Activated CD8-positive, alpha-beta memory T cell treated with anti-CD3 and anti-CD28 coated beads, Interleukin-2, amount 50 U/mL, for 1 hour (primary cell): ENCODE results near the gene ECM1.

Source experiments
- DNase-seq: peaks from one replicate; pipeline ENCODE4 v3.0.0-alpha.2; 2020; ENCODE audit errors: extremely low read depth

Gene ECM1

DNA sequence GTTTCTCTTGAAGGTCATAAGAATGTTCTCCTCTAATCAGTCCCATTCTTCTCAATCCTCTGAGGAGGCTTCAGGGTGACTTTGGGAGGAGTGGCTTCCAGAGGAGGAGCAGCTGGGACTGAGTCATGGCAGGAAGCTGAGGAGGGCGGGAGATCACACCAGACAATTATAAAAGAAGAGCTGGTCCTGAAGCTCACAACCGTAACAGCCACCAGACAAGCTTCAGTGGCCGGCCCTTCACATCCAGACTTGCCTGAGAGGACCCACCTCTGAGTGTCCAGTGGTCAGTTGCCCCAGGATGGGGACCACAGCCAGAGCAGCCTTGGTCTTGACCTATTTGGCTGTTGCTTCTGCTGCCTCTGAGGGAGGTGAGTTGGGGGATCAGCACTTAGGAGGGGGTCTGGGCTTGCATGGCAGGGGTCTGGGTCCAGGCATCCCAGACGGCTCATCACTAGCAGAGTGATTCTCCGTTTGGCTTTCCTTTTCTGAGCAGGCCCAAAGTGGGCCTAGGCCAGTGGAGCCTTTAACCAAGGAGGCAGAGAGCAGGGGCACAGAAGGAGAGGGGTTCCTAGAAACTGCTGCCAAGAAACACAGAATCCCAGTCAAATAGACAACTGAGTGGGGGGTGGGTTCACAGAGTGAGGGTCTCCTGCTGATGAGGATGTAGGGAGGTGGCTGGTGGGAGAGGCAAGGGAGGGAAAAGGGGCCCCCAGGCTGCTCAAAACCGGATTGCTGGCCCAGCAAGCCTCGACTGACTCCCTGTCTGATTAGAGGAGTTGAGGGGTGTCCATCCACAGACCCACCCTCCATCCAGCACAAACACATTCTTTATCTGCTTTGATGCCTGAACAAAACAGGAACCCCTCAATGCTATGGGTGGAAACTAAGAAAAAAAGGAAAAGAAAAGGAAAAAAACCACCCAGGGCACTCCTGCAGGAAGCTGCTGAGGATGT lies at the start of gene ECM1:
TSS of gene ECM1 (plus strand) at position 198 of the 953 bp plus-strand sequence. CDS start at position 299, 101 bp downstream.
- DNase-seq = no peak

DNA sequence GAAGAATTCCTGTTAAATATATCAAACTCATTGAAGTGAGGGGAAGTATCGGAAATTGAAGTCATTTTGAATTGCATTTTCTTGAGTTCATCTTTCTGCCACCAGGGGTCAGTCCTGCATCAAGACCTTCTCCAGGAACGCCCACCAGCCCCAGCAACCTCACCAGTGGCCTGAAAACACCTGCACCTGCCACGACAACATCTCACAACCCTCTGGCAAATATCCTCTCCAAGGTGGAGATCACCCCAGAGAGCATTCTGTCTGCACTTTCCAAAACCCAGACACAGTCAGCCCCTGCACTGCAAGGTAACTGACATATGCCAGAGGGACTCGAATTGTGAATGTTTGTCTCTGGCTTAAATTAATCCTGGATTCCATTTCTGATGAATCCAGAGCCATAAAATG lies 43.5 kb upstream of the ECM1 start:
- peak; percentile 45 for DNase-seq

DNA sequence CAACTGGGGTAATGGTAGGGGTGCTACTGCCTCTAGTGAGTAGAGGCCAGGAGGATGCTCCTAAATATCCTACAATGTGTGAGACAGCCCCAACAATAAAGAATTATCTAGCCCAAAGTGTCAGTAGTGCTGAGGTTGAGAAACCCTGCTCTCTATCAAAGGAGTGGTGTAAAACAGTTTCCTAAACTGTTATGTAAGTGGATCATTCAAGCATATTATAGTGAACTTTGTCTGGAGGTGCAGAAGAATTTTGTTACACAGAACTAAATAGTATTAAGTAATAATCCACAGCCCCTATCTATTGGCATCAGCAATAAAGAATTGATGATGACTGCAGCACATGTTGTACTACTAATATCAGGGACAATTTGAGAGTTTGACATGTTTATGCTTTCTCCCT lies 40.9 kb upstream of the ECM1 start:
- DNase-seq = no peak

DNA sequence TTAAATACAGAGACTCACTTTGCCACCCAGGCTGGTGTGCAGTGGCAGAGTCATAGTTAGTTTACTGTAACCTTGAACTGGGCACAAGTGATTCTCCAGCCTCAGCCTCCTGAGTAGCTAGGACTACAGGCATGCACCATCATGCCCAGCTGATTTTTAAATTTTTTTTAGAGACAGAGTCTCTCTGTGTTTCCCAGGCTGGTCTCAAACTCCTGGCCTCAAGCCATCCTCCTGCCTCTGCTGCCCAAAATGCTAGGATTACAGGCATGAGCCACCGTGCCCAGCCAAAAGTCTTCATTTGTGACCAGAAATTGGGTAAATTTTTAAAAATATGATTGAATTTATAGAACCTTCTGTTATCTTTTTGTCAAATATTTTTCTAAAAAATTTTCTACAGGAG lies 38.6 kb upstream of the ECM1 start:
- no peak for DNase-seq

DNA sequence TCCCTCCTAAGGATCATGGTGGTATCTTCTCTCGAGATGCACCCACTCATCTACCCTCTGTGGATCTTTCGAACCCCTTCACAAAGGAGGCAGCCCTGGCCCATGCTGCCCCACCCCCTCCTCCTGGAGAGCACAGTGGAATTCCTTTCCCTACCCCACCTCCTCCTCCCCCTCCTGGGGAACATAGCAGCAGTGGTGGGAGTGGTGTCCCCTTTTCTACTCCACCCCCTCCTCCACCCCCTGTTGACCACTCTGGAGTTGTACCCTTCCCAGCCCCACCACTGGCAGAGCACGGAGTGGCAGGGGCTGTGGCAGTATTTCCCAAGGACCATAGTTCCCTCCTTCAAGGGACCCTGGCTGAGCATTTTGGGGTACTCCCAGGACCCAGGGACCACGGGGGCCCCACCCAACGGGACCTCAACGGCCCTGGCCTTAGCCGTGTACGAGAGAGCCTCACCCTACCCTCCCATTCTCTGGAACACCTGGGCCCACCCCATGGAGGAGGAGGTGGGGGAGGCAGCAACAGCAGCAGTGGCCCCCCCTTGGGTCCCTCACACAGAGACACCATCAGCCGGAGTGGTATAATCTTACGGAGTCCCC lies 35.2 kb upstream of the ECM1 start:
- DNase-seq = no peak

DNA sequence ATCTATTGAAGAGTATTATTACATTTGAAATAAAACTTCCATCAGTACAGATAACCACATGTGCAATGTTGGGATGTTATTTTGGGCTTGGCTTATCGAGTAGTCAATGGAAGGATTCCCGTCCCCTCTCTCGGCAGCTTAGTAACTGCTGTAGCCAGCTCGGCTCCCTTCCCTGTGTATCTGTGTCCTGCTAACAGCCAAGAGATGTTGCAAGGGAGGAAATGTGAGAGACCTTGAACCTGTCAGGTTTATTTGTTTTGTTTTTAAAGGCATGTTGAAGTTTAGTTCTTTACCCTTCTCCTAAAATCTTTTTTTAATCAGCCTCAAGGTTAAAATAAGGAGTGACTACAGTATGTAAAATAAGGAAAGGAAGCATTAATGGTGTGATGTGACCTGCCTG lies 34.2 kb upstream of the ECM1 start:
- no peak for DNase-seq

DNA sequence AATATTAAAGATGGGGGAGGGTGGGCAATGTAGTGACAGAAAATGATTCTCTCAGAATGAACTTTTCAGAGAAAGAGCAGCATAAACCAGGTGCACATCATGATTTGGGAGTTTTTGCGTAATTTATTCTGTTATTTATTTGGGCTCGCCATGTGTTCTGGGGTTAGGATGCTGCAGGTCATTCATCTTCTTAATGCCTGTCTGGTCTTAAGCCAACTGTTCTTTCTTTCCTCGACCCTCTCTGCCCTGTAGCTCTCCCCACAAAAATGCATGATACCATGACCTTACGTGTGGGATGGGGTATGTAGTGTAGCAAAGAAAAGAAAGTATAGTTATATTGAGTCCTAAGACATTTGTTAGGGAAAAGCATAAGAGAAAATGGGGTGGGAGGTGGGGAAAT lies 33.0 kb upstream of the ECM1 start:
- DNase-seq = no peak

DNA sequence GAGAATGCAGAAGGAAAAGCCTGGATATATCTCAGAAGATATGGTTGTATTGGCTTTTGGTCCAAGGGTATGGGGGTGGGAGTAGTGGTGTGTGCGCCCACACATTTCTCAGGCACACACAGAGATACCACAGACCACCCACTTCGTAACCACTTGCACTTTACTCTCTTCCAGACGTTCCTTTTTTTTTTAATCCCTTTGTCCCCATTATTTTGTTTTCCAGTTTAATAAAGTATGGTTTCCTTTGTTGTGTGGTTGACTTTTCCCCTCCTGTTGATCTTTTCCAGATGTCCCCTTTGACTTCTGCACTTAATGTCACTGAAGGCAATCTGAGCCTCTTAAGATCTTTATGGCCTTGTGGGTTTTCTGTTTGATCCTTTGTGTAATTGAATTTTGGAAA lies 31.2 kb upstream of the ECM1 start:
- no peak for DNase-seq

DNA sequence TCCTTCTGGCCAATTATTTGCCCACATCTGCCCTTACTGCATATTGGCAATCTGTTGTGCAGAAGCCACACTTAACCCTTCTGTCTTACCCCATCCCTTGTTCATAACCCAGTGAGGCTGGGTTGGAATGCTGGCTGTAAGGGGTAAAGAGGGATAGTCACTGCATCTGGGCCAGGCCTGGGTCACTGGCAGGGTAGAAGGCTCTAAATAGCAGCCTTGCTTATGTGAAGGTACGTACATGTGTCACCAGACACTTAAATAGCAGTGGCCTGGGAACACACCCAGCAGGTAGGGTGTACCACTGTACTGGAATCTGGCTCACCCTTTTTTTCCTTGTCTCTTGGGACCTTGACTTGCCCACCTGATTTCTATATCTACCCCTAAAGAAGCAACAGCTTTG lies 30.6 kb upstream of the ECM1 start:
- DNase-seq = no peak

DNA sequence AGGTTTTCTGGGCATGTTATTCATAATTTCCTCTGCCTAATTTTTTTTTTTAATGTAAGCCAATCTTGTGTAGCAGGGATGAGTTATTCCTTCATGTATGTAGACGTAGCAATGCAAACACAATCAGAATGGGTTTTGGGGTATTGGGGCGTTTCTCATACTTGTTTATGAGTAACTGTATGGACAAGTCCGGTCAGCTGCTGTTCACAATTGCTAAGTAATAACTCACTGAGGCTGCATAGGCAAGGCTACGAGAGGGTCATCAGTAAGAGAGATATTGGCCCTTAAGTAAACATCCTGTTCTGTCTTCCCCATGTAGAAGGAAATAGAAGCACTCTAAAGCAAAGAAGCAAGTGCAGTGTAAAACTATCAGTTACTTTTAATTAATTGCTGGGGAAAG lies 30.2 kb upstream of the ECM1 start:
- DNase-seq = no peak

DNA sequence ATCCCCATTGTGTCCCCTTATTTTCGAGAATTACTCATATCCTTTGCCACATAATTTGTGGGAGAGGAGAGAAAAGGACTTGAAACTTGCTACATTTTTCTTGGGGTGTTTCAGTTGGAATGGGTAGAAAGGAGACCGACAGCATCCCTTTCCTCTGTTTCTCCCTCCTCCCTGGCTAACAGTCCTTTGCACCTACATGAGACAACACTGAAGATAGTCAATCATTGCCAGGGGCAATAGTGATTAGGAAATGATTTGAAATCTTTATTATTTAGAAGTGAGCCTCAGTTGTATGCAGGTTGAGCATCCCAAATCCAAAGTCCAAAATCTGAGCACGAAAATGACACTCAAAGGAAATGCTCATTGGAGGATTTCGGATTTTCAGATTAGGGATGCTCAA lies 28.5 kb upstream of the ECM1 start:
- no peak for DNase-seq

DNA sequence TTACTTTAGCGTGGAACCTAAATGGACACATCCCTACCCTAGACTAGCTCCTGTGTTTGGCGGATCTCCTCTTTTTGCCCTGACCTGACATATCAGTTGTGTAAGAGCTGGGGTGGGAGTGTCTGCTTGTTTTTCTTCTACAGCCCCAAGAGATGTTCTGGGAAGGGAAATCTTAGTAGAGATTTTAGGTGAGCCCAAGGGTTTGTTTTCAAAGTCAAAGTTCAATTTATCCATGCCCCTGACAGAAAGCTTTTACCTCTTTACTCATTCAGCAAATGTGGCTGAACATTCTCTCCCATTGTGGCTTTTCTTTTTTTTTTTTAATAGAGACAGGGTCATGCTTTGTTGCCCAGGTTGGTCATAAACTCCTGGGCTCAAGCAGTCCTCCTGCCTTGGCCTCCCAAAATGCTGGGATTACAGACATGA lies 28.0 kb upstream of the ECM1 start:
- DNase-seq = no peak

DNA sequence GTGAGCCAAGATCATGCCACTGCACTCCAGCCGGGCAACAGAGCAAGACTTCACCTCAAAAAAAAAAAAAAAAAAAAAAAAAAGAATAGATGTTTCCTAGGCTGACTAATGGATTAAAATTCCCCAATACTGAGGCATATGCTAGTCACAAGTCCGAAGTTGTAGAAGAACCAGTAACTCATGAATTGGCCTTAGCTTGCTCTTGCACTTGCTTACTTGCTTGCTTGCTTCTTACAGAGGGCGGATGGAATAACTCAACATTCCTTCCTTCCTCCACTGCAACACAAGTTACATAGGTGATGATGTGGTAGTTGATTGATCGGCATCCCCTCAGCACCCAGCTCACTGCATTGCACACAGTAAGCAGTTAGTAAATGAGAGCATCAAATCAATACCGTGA lies 23.5 kb upstream of the ECM1 start:
- no peak for DNase-seq

DNA sequence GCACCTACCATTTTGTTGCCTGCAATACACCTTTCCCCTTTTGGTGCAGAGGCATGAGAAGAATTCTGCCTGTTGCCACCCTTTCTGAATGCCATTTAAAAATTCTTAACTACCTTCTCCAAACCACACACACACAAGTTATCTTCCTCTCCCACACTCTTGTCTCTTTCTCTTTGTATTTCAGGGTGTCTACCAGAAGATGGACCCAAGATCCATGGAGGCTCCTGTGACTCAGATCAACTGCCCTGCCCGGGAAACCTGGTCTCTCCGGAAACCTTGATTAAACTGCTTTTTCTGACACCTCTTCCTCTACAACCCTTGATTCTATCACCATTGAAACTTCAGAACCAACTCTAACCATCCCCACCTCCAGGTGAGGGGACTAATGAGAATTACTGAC lies 23.0 kb upstream of the ECM1 start:
- no peak for DNase-seq

DNA sequence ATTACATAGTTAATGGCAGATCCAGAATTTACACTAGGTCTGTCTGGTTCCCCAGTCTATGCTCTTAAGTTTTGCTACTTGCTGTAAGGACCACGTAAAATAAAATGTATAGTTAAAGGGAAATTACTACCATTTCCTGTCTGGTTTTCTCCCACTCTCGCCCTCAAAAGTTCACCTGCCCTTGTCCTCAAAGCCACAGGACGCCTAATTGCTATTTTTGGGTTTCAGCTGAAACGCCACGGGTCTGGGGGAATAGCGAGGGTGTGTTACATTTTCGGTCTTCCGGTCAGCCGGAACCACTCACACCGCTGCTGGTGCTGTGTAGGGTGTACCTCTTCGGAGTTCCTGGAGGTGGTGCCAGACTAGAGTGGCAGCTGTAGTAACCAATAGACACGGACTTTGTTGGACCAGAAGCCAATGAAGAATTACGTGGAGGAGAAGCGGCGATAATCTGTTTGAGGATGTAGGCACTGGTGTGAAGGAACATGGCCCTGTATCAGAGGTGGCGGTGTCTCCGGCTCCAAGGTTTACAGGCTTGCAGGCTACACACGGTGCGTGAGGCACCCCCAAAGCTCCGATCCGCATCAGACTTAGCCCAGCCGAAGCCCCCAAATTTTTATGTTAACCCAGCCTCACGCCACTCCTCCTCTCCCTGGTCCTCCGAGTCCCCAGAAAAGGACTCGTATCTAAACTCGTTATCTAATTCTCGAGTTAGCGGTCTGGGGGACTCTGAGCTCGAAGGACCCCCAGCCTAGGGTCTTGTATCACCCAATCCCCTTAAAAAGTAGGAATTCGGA lies 20.7 kb upstream of the ECM1 start, which contains the start of gene TARS2:
TSS of gene TARS2 (plus strand) at position 454 of the 797 bp plus-strand sequence. CDS start at position 486, 32 bp downstream.
- peak; percentile 88 for DNase-seq

DNA sequence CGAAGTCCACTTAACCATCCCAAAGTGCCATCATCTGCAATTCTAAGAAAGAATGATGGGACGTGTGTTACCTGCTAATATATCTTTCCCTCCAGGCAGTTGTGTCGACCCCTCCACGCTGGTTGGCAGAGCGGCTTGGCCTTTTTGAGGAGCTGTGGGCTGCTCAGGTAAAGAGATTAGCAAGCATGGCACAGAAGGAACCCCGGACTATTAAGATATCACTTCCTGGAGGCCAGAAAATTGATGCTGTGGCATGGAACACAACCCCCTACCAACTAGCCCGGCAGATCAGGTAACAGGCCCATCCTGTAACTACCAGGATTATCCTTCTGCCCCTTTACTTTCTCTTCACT lies 20.2 kb upstream of the ECM1 start:
- no peak for DNase-seq

DNA sequence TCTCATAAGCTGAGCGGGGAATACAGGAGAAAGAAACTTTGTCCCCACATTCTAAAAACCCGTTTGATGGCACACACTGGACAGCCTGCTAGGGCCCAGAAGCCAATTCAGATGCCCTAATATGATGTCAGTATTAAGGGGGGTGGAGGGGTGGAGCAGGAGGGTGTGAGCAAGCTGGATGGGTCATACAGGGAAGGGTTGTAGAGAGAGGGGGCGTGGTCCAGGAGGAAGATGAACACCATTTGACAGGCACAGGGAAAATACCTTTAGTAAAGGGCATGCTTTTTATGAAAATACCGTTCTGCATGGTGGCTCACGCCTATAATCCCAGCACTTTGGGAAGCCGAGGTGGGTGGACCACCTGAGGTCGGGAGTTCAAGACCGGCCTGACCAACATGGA lies 14.7 kb upstream of the ECM1 start:
- DNase-seq = no peak

DNA sequence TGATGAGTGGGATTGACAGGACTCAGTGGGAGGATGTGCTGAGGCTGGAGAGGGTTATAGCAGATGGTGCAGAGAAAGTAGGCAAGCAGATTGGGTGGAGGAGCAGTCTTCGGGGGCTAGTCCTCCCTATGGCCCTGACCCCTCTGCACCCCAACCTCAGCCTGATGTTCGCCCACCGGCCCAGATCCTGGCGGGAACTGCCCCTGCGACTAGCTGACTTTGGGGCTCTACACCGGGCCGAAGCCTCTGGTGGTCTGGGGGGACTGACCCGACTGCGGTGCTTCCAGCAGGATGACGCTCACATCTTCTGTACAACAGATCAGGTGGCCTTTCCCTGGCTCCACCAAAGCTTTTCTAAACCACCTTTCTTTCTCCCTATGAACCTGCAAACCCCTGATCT lies 9.6 kb upstream of the ECM1 start:
- DNase-seq = no peak

DNA sequence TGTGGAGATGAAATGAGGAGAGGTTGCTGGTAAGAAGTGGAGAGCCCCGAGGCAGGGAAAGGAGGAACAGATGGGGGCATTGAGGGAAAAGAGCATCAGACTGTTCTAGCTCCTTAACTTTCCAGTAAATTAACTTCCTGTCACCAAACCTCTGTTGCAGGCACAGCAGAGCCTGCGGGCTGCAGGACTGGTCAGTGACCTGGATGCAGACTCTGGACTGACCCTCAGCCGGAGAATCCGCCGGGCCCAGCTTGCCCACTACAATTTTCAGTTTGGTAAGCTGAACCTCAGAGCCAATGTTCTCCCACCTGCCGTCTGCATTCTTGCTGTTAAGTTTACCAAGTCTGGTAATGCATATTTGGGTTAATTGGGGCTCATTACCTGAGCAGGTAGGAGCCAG lies 2.5 kb upstream of the ECM1 start:
- DNase-seq = no peak

DNA sequence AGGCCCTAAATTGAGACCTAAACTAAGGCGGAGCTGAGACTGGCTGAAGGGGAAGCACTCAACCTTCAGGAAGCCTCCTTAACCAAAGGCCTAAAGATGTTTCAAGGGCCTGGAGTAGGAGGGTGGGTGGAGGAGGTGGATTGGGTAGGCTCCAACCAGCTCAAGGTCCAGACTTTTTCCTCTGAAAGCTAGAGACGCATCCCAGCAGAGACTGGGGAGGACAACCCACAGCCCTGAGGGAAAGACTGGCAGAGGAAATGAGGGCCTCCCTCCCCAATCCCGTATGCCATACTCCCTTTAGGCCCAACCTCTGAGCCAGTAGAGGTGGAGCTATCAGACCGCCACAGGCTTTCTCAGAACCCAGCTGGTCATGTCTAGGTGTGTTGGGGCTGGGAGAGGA lies 1.1 kb downstream of the ECM1 start:
- DNase-seq = no peak

DNA sequence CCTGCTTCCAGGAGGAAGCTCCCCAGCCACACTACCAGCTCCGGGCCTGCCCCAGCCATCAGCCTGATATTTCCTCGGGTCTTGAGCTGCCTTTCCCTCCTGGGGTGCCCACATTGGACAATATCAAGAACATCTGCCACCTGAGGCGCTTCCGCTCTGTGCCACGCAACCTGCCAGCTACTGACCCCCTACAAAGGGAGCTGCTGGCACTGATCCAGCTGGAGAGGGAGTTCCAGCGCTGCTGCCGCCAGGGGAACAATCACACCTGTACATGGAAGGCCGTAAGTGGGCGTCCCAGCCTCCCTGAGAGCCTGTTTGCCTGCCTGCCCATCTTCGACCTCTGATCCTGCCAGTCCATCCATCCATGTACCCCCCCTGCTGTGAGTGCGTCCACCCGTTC lies 3.6 kb downstream of the ECM1 start:
- no peak for DNase-seq

DNA sequence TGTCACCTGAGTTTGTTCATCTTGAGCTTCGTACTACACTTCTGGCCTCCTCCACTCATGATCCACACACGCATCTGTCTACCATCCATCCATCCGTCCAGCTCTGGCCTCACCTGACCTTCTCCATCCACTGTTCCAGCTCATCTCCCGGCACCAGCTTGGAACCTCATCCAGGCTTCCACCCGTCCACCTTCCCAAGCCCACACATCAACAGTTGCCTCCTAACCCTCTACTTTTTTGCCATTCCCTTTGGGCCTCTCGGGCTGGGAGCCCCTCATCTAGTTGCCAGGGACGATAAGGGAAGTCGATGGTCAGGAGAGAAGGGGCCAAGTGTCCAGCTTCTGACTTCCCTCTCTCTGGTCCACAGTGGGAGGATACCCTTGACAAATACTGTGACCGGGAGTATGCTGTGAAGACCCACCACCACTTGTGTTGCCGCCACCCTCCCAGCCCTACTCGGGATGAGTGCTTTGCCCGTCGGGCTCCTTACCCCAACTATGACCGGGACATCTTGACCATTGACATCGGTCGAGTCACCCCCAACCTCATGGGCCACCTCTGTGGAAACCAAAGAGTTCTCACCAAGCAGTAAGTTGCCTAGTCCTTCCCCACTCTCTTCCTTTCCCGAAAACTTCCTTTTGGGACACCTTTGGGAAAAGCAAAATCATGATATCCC lies 4.2 kb downstream of the ECM1 start:
- DNase-seq = no peak
